ENCODE results near the gene GIT2.

GIT2 gene

DNA sequence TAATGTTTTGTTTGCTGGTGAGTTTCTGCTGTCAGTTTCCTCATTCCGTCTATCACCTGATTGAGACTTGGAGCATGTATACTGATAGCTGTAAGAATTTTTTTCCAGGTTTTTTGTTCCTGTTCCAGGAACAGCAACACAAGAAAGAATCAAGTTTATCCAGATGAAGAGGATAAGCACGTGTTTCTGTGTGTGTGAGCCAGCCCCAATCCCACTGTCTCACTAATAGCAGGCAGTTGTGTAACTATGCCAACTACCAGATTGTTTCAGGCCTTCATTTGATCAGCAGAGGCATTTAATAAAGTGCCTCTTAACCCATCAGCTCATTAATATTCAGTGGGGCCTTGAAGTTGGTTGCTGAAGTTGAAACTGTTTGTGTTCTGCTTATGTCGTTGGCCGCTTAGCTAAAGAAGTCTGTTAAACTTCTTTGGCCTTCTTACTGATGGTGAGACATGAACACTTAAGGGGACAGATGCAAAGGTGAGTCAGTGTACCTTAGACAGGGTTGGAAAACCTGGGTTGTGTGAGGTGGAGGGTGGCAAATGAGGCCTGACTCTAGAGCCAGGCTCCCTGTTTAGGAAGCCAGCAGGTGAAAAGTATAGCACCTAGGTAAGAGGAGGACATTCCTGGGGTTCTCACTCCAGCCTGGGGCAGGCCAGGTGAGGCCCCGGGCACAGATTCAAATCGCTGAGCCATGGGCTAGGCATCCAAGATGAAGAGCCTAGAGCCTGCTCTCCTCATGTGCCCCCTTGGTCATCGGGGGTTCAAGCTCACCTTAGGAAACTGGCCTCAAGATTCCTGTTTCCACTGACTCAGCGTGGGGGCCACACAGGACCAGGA is 6.7 kb upstream of the GIT2 start:
- DNase-seq: no peak
- H3K27ac Mint-ChIP-seq: peak overlapping the region; percentile 49
- TF ChIP-seq, protein P1, sequence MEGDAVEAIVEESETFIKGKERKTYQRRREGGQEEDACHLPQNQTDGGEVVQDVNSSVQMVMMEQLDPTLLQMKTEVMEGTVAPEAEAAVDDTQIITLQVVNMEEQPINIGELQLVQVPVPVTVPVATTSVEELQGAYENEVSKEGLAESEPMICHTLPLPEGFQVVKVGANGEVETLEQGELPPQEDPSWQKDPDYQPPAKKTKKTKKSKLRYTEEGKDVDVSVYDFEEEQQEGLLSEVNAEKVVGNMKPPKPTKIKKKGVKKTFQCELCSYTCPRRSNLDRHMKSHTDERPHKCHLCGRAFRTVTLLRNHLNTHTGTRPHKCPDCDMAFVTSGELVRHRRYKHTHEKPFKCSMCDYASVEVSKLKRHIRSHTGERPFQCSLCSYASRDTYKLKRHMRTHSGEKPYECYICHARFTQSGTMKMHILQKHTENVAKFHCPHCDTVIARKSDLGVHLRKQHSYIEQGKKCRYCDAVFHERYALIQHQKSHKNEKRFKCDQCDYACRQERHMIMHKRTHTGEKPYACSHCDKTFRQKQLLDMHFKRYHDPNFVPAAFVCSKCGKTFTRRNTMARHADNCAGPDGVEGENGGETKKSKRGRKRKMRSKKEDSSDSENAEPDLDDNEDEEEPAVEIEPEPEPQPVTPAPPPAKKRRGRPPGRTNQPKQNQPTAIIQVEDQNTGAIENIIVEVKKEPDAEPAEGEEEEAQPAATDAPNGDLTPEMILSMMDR (IDR thresholded peaks at IDR 0.05): no peak

DNA sequence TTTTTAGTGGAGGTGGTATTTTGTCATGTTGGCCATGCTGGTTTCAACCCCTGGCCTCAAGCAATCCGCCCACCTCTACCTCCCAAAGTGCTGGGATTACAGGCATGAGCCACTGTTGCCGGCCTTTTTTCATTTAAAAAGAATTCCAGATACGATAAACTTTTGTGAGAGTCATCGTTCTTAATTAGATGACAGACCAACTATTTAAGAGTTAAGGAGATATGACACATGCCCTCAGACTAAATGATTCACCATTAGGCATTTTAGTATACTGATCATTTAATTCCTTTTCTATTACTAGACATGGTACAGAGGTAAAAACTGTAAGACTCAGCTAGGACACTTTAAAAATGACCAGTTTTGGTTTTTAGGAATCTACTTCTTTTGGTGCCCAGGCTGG is 5.4 kb upstream of the GIT2 start:
- H3K9me3 Mint-ChIP-seq: no peaks in the 10 kb centered on the region
- DNase-seq: no peak
- no peak overlapping the region for H3K27ac Mint-ChIP-seq
- peaks cover 5% of the 10 kb centered on the region for H3K36me3 Mint-ChIP-seq (ENCODE audit: low read depth)
- H3K4me3 Mint-ChIP-seq: no peak overlapping the region
- peaks cover 26% of the 10 kb centered on the region for H3K4me1 Mint-ChIP-seq
- TF ChIP-seq, protein P1 (IDR thresholded peaks at IDR 0.05): no peak
- H3K27me3 Mint-ChIP-seq (ENCODE audit: low read depth, poor library complexity): peaks cover 25% of the 10 kb centered on the region

More for the DNA sequence above, 6.7 kb upstream of the GIT2 start:
- Mint-ChIP-seq H3K36me3 (ENCODE audit: low read depth) (peaks cover 5% of the 10 kb centered on the region), H3K9me3 (no peaks in the 10 kb centered on the region), H3K27me3 (ENCODE audit: low read depth, poor library complexity) (peaks cover 21% of the 10 kb centered on the region), H3K4me1 (peaks cover 23% of the 10 kb centered on the region), H3K4me3 (no peak overlapping the region)

DNA sequence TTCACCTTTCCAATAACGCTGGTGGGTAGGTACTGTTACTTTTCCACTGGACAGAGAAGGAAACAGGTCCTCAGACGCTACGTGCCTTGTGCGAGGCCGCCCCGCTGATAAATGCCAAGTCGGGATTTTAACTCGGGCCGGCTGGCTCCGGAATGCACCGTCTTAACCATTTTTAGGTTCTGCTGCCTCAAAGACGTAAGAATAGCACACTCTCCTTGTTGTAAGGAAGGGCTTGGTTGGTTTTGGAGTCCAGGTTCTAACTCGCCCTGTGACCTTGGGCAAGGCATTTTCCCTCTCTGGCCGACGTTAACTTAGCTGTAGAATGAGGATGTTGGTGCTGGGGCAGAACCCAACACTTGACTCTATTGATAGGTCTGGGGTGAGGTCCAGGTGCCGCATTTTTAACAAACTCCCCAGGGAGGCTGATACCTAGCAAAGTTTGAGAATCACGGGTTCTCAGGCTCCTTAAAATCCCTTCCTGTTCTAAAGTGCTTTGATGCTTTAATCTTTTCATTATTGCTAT is 3.9 kb upstream of the GIT2 start:
- TF ChIP-seq, protein P1 (IDR thresholded peaks at IDR 0.05): no peak
- H3K36me3 Mint-ChIP-seq (ENCODE audit: low read depth): no peaks in the 10 kb centered on the region
- H3K27me3 Mint-ChIP-seq (ENCODE audit: low read depth, poor library complexity): peaks cover 25% of the 10 kb centered on the region
- peaks cover 28% of the 10 kb centered on the region for H3K4me1 Mint-ChIP-seq
- peak overlapping the region; percentile 98 for H3K4me3 Mint-ChIP-seq
- peak; percentile 21 for DNase-seq
- peak overlapping the region; percentile 84 for H3K27ac Mint-ChIP-seq
- no peaks in the 10 kb centered on the region for H3K9me3 Mint-ChIP-seq

DNA sequence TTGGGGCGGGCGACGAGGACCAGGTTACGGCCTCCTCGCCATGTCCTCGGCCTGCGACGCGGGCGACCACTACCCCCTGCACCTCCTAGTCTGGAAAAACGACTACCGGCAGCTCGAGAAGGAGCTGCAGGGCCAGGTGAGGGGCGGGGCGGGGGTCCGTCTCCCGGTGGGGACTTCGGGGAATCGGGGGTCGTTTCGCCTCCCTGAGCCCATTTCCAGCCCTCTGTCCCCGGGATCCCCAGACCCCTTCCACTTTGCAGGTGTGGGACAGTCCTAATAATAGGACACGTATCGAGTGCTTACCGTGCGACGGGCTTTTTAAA is 3.4 kb upstream of the GIT2 start:
- TF ChIP-seq, protein P1 (IDR thresholded peaks at IDR 0.05): no peak
- no peak for DNase-seq
- Mint-ChIP-seq H3K4me1 (peaks cover 32% of the 10 kb centered on the region), H3K27me3 (ENCODE audit: low read depth, poor library complexity) (peaks cover 25% of the 10 kb centered on the region), H3K36me3 (ENCODE audit: low read depth) (no peaks in the 10 kb centered on the region), H3K4me3 (peak overlapping the region; percentile 98), H3K9me3 (no peaks in the 10 kb centered on the region), H3K27ac (peak overlapping the region; percentile 84)

DNA sequence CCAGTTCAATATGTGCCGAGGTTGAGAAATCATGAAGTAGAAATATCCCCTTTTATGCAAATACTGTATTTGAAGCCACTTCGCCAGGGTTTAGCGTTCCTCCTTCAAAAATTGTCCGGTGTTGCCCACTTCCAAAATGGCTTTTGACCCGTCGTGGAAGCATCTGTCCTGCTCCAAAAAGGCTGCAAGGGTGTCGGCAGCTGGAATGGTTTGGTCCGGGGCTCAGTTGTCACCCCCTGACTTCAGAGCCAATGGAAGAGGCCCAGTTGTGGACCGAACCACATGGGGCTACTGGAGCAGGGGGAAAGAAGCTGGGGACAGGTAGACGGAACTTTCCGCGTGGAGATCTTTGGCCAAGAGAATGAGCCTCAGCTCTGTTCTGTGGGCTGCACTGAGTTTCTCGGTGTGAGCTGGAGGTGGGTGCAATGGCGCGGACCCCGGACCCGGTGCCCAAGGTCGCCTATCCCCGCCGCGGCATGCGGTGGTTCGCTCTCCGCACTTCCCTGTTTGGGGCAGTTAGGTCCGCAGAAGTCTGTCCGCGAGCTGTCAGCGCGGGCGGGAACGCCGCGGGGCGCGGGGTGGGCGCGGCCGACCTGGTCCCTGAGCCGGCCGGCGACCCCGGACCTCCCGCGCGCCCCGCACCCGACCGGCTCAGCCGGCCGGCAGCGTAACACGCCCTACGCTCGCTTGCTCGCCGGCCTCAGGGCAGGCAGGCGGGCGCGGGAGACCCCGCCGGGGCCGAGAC is 2.9 kb upstream of the GIT2 start, which contains the start of gene ANKRD13A:
ANKRD13A (plus strand) TSS at position 527 of the 745 bp plus-strand sequence. CDS start 259 bp downstream, outside the sequence.
- TF ChIP-seq, protein P1 (IDR thresholded peaks at IDR 0.05): no peak
- peak; percentile 81 for DNase-seq
- Mint-ChIP-seq H3K27ac (peak within 1 kb of the TSS; percentile 100), H3K36me3 (ENCODE audit: low read depth) (no peaks in the 10 kb centered on the region), H3K4me1 (peaks cover 37% of the 10 kb centered on the region), H3K4me3 (peak within 1 kb of the TSS; percentile 98), H3K27me3 (ENCODE audit: low read depth, poor library complexity) (peaks cover 25% of the 10 kb centered on the region), H3K9me3 (no peaks in the 10 kb centered on the region)

Measured in nephron progenitor cell (in vitro differentiated cells).